Measurements from ENCODE around the gene PARD3. TPM values are rescaled to one million over a fixed set of nuclear protein-coding genes. Genes with fewer than 3 reads are reported as not detected.

PARD3 gene
- total and polyA plus RNA-seq, 12 donors: 17.0 to 93.8 (median 47.3) TPM

- Histone ChIP-seq H3K9me3 (replicated peaks in 1 of 3) (no peaks in the 10 kb centered on the region), H3K4me3 (no peak overlapping the region), H3K27ac (no peak overlapping the region), H3K4me1 (replicated peaks in 1 of 2) (peaks cover 0 to 6% of the 10 kb centered on the region in 2 donors), H3K36me3 (replicated peaks in 1 of 2) (no peaks in the 10 kb centered on the region), H3K27me3 (no peaks in the 10 kb centered on the region)
- DNase-seq: no peak
- TF ChIP-seq CTCF (IDR thresholded peaks at IDR 0.05): no peak
- no peak for TF ChIP-seq POLR2A (IDR thresholded peaks at IDR 0.05)
- WGBS, 4 donors: 80 to 88% (median 84%) methylated on average over 7 of the region's 7 CpGs
- intact Hi-C loops (cut with DNase I): no loop called here
Measured at GRCh38 chr10:34190580-34190979, 624.5 kb downstream of the PARD3 start.

- TF ChIP-seq POLR2A (IDR thresholded peaks at IDR 0.05) (no peak), CTCF (IDR thresholded peaks at IDR 0.05) (no peak)
- Histone ChIP-seq H3K27ac (no peak overlapping the region), H3K4me1 (replicated peaks in 1 of 2) (peaks cover 0 to 12% of the 10 kb centered on the region in 2 donors), H3K4me3 (no peak overlapping the region), H3K27me3 (no peaks in the 10 kb centered on the region), H3K36me3 (replicated peaks in 1 of 2) (no peaks in the 10 kb centered on the region), H3K9me3 (replicated peaks in 1 of 3) (no peaks in the 10 kb centered on the region)
- intact Hi-C loops (cut with DNase I): no loop called here
- no peak for DNase-seq
- 93 to 100% (median 98%) methylated on average over 1 of the region's 1 CpG for WGBS, 4 donors
Measured at GRCh38 chr10:34189830-34190229, 625.3 kb downstream of the PARD3 start.

GRCh38 chr10:34188221-34188620 lies 626.9 kb downstream of the PARD3 start:
- Histone ChIP-seq H3K4me3 (no peak overlapping the region), H3K9me3 (replicated peaks in 1 of 3) (no peaks in the 10 kb centered on the region), H3K27me3 (no peaks in the 10 kb centered on the region), H3K36me3 (replicated peaks in 1 of 2) (no peaks in the 10 kb centered on the region), H3K27ac (no peak overlapping the region), H3K4me1 (replicated peaks in 1 of 2) (peaks cover 0 to 9% of the 10 kb centered on the region in 2 donors)
- intact Hi-C loops (cut with DNase I): no loop called here
- TF ChIP-seq POLR2A (IDR thresholded peaks at IDR 0.05) (no peak), CTCF (IDR thresholded peaks at IDR 0.05) (no peak)
- 76 to 92% (median 85%) methylated on average over 5 of the region's 5 CpGs for WGBS, 4 donors
- DNase-seq: no peak

- Histone ChIP-seq H3K27me3 (no peaks in the 10 kb centered on the region), H3K27ac (no peak overlapping the region), H3K4me3 (no peak overlapping the region), H3K9me3 (replicated peaks in 1 of 3) (no peaks in the 10 kb centered on the region), H3K4me1 (replicated peaks in 1 of 2) (peaks cover 0 to 9% of the 10 kb centered on the region in 2 donors), H3K36me3 (replicated peaks in 1 of 2) (no peaks in the 10 kb centered on the region)
- intact Hi-C loops (cut with DNase I): no loop called here
- no peak for DNase-seq
- WGBS, 4 donors: 63 to 89% (median 78%) methylated on average over 1 of the region's 1 CpG
- TF ChIP-seq POLR2A (IDR thresholded peaks at IDR 0.05): no peak
- TF ChIP-seq CTCF (IDR thresholded peaks at IDR 0.05): no peak
Measured at GRCh38 chr10:34187201-34187600, 627.9 kb downstream of the PARD3 start.
